Measurements from ENCODE around the gene A2M. TPM values are rescaled to one million over a fixed set of nuclear protein-coding genes. Genes with fewer than 3 reads are reported as not detected.

A2M gene
- total and polyA plus RNA-seq, 7 donors, result 42.6 to 242 (median 86.0) TPM

DNA sequence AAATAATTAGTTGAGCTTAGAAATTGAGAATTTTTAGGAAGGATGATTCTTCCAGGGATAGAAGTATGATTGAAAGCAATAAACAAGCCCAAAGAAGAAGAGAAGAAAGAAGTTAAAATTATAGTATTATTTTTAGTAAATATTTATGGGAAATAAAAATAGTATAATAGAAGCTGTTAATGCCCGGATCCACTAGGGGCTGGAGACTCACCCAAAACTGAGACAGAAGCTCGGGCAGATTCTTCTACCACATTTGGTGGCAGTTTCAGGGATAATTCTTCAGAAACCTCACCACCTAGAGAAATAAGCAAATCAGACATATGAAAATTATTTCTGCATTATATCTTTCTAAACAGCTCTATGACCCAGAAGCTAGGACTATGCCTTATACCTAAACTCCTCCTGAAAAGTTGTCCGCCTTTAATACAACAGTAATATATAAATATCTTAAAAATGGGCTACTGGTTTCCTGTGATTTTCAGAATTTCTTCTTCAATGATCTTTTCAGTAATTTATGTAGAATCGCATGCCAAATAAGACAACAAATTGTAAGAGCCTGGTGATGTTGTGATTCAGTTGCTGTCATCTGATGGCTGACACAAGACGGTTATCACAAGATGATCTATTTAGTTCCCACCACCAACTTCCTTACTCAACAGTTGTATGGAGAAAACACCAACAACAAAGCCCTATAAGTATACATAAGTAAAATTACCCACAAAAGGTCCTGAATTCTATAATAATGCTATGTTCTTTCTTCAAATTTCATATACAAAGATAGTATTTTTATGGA is 35.6 kb downstream of the A2M start:
- Histone ChIP-seq H3K4me1 (no peaks in the 10 kb centered on the region), H3K4me3 (no peak overlapping the region), H3K9me3 (peaks cover 11% of the 10 kb centered on the region), H3K27me3 (ENCODE audit: insufficient read depth in 3 of 3, low read length in 2 of 3) (no peaks in the 10 kb centered on the region), H3K27ac (no peak overlapping the region), H3K36me3 (ENCODE audit: insufficient read depth in 1 of 2, low read depth in 1 of 2) (peaks cover 6 to 87% of the 10 kb centered on the region in 2 donors)
- TF ChIP-seq, protein P1, sequence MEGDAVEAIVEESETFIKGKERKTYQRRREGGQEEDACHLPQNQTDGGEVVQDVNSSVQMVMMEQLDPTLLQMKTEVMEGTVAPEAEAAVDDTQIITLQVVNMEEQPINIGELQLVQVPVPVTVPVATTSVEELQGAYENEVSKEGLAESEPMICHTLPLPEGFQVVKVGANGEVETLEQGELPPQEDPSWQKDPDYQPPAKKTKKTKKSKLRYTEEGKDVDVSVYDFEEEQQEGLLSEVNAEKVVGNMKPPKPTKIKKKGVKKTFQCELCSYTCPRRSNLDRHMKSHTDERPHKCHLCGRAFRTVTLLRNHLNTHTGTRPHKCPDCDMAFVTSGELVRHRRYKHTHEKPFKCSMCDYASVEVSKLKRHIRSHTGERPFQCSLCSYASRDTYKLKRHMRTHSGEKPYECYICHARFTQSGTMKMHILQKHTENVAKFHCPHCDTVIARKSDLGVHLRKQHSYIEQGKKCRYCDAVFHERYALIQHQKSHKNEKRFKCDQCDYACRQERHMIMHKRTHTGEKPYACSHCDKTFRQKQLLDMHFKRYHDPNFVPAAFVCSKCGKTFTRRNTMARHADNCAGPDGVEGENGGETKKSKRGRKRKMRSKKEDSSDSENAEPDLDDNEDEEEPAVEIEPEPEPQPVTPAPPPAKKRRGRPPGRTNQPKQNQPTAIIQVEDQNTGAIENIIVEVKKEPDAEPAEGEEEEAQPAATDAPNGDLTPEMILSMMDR (IDR thresholded peaks at IDR 0.05), result no peak
- intact Hi-C loops (cut with DNase I), result no loop called here
- WGBS, 3 donors, result 94 to 97% (median 95%) methylated on average over 5 of the region's 5 CpGs
- ATAC-seq (no peak), DNase-seq (no peak)

DNA sequence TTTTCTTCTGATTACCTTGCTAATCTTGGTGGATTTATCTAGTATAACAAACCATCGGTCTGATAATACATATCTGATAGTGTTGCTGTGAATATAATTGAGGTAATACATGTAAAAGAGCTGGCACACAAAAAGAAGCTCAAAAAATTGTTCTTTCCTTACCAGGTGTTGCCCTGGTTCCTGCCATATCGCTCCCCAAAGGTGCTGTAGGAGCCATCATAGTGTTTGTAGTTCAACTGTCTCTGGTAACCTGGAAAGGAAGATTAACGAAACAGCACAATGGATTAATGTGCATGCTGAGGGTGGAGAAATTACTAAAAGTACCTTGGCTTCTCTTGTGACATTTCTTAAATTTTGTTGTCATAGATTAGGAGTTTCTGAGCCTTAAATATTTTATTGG is 36.6 kb downstream of the A2M start:
- Histone ChIP-seq H3K4me1 (no peaks in the 10 kb centered on the region), H3K4me3 (no peak overlapping the region), H3K9me3 (peaks cover 7% of the 10 kb centered on the region), H3K27me3 (ENCODE audit: insufficient read depth in 3 of 3, low read length in 2 of 3) (no peaks in the 10 kb centered on the region), H3K36me3 (ENCODE audit: insufficient read depth in 1 of 2, low read depth in 1 of 2) (peaks cover 11 to 88% of the 10 kb centered on the region in 2 donors), H3K27ac (no peak overlapping the region)
- DNase-seq, result no peak
- TF ChIP-seq, protein P1 (IDR thresholded peaks at IDR 0.05), result no peak
- WGBS, 3 donors, result 78 to 90% (median 78%) methylated on average over 3 of the region's 3 CpGs
- no peak for ATAC-seq
- intact Hi-C loops (cut with DNase I), result no loop called here

DNA sequence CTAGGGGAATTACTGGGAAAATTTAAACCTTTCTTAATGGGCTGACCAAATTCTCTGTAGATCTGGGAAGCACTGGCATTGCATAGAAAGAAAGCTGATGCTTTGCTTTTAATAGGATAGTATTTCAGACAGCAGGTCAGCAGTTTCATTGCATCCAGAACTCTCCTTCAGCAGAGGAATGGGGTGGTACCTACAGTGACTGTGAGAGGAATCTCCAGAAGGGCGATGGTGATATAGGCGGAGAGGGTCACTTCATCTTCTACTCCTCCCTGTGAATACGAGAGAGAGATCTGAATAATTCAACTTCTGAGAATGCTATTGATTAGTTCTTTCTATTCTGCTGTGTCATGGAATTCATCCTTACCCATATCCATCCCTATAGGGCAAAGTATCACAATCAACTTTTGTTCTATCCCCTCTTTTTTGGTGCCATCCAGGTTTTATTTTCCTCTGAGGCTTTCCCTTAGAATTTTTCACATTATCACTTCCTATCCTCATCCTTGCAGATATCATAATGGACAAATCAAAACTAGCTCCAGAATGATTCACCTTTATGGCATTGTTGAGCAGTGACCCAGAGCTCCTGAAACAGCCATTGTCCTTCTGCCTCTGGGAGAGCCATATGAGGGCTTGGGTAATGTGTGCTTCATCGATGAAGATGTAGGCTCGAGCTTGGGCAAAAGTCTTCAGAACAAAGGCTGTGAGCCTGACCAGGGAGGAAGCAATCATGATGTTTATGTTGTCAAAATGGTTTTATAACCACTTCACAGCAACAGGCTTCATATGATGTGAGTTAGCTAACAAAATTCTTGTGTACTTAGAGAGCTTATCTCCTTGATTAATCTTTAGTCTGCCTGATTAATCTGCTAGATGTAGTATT is 38.3 kb downstream of the A2M start:
- intact Hi-C loops (cut with DNase I), result no loop called here
- no peak for ATAC-seq
- Histone ChIP-seq H3K4me1 (no peaks in the 10 kb centered on the region), H3K9me3 (no peaks in the 10 kb centered on the region), H3K36me3 (ENCODE audit: insufficient read depth in 1 of 2, low read depth in 1 of 2) (peaks cover 11 to 91% of the 10 kb centered on the region in 2 donors), H3K27ac (no peak overlapping the region), H3K4me3 (no peak overlapping the region), H3K27me3 (ENCODE audit: insufficient read depth in 3 of 3, low read length in 2 of 3) (no peaks in the 10 kb centered on the region)
- WGBS, 3 donors, result 87 to 92% (median 90%) methylated on average over 5 of the region's 5 CpGs
- TF ChIP-seq, protein P1 (IDR thresholded peaks at IDR 0.05), result no peak
- DNase-seq, result no peak

DNA sequence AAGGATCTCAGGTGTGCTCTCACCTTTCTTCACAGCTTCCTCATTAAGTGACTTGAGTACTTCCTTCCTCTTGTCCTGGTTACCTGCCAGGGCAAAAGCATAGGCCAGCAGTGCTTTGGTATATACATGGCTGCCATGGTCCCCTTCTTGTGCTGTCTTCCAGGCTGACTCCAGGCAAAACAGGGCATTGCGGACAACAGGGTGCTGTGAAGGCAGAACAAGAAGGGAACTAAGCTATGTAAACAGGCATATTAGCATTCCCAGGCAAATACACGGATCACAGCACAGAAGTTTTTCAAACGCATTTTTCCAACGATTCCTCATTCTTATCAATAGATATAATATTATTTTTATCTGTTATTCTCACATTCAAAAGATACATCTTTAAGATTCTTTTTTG is 39.0 kb downstream of the A2M start:
- intact Hi-C loops (cut with DNase I), result no loop called here
- no peaks in the 10 kb centered on the region for H3K4me1 ChIP-seq

More for the DNA sequence above, 39.0 kb downstream of the A2M start:
- Histone ChIP-seq H3K27ac (no peak overlapping the region), H3K36me3 (ENCODE audit: insufficient read depth in 1 of 2, low read depth in 1 of 2) (peaks cover 11 to 93% of the 10 kb centered on the region in 2 donors), H3K27me3 (ENCODE audit: insufficient read depth in 3 of 3, low read length in 2 of 3) (no peaks in the 10 kb centered on the region), H3K4me3 (no peak overlapping the region), H3K9me3 (no peaks in the 10 kb centered on the region)
- no peak for DNase-seq
- no peak for ATAC-seq
- 79 to 84% (median 80%) methylated on average over 4 of the region's 4 CpGs for WGBS, 3 donors
- TF ChIP-seq, protein P1 (IDR thresholded peaks at IDR 0.05), result no peak
